ENCODE results near the gene BCAS3.
"Not testable (repeated sequence)": the region's sequence is repeated elsewhere in the genome, so short reads cannot be mapped to it uniquely, and the experiment has no call there.

- not testable (repeated sequence) for TF ChIP-seq ZFX (IDR thresholded peaks at IDR 0.05); POLR2A (IDR thresholded peaks at IDR 0.05; ENCODE audit: borderline replicate concordance, extremely low read depth, insufficient read depth, insufficient read length)
Observed at GRCh38 chr17:60761301-60761700, 83.7 kb downstream of the BCAS3 start.

Data from HCT116 (cell line).